CD8-positive, alpha-beta memory T cell (primary cell): ENCODE data around the gene THBS2. TPM values are rescaled to one million over a fixed set of nuclear protein-coding genes. Genes with fewer than 3 reads are reported as not detected.
A peak's percentile ranks its signal among the peaks of the same experiment; 100 is the strongest.

ENCODE experiments used
- CTCF ChIA-PET: fragments of 350-600 bp; sonication (Branson Sonifier 250); formaldehyde crosslinking; loops from one replicate; lab custom pipeline; 2021; ENCODE audit warnings: antibody characterized with exemption; lab: Charles Lee
- POLR2A ChIA-PET: fragments of 350-600 bp; sonication (Branson Sonifier 250); formaldehyde crosslinking; loops from one replicate; lab custom pipeline; 2021; ENCODE audit warnings: antibody characterized with exemption; lab: Charles Lee
- DNase-seq, 5 donors: peaks; one replicate each; pipeline versions ENCODE4 v3.0.0 to v3.0.0-alpha.2; 2020 to 2022; ENCODE audit warnings: mixed read lengths in 1 of 5
- H3K27ac ChIP-seq: one replicate; pipeline ENCODE4 v1.7.0; 2013; ENCODE audit warnings: low read depth, mild to moderate bottlenecking, low read length, moderate library complexity
- H3K27me3 ChIP-seq: 2 replicates; pipeline ENCODE4 v1.7.0; 2013; ENCODE audit warnings: low read length, mild to moderate bottlenecking; ENCODE audit not compliant: insufficient read depth, poor library complexity, severe bottlenecking
- H3K36me3 ChIP-seq: 2 replicates; pipeline ENCODE4 v1.7.0; 2013; ENCODE audit warnings: mild to moderate bottlenecking, low read length, moderate library complexity; ENCODE audit not compliant: insufficient read depth
- H3K4me1 ChIP-seq: 2 replicates; pipeline ENCODE4 v1.7.0; 2013; ENCODE audit warnings: mild to moderate bottlenecking, low read length, moderate library complexity; ENCODE audit not compliant: insufficient read depth
- H3K4me3 ChIP-seq: 2 replicates; pipeline ENCODE4 v1.7.0; 2013; ENCODE audit warnings: mild to moderate bottlenecking, low read length
- H3K9me3 ChIP-seq: 2 replicates; pipeline ENCODE4 v1.7.0; 2013; ENCODE audit warnings: mild to moderate bottlenecking, low read length
- H3K27ac Mint-ChIP-seq, 8 donors: one replicate each; pipeline ENCODE4 v1.8.0; 2020 to 2021; ENCODE audit warnings: mixed read lengths in 8 of 8, mild to moderate bottlenecking in 6 of 8, inconsistent platforms in 3 of 8, moderate library complexity in 3 of 8
- H3K27me3 Mint-ChIP-seq, 2 donors: one replicate each; pipeline ENCODE4 v1.8.0; 2020 to 2021; ENCODE audit warnings: mixed read lengths in 2 of 2, mild to moderate bottlenecking in 1 of 2, moderate library complexity in 1 of 2
- H3K36me3 Mint-ChIP-seq, 3 donors: one replicate each; pipeline ENCODE4 v1.8.0; 2020 to 2021; ENCODE audit warnings: mixed read lengths in 3 of 3, inconsistent platforms in 1 of 3, mild to moderate bottlenecking in 1 of 3
- H3K4me1 Mint-ChIP-seq, 3 donors: one replicate each; pipeline ENCODE4 v1.8.0; 2020 to 2021; ENCODE audit warnings: mixed read lengths in 3 of 3, inconsistent platforms in 1 of 3, mild to moderate bottlenecking in 1 of 3
- H3K4me3 Mint-ChIP-seq, 7 donors: one replicate each; pipeline ENCODE4 v1.8.0; 2020 to 2021; ENCODE audit warnings: mixed read lengths in 7 of 7, mild to moderate bottlenecking in 6 of 7, moderate library complexity in 4 of 7, inconsistent platforms in 2 of 7
- H3K9me3 Mint-ChIP-seq, 5 donors: one replicate each; pipeline ENCODE4 v1.8.0; 2020 to 2022; ENCODE audit warnings: mixed read lengths in 5 of 5, mild to moderate bottlenecking in 3 of 5, moderate library complexity in 2 of 5, inconsistent platforms in 1 of 5
- polyA plus RNA-seq: library from polyadenylated mRNA; unstranded; fragments of 300-500 nt; fragmentation: Illumina TruSeq; gene quantifications from one replicate; pipeline ENCODE4 v1.2.3, GENCODE V29; 2021
- total RNA-seq, 2 experiments: library from RNA; stranded (reverse); gene quantifications; one replicate each; pipeline ENCODE4 v1.2.3, GENCODE V29; 2021

The THBS2 gene
- total and polyA plus RNA-seq, 3 experiments from 2014 or later: 0.03 TPM; not detected in 2

DNA sequence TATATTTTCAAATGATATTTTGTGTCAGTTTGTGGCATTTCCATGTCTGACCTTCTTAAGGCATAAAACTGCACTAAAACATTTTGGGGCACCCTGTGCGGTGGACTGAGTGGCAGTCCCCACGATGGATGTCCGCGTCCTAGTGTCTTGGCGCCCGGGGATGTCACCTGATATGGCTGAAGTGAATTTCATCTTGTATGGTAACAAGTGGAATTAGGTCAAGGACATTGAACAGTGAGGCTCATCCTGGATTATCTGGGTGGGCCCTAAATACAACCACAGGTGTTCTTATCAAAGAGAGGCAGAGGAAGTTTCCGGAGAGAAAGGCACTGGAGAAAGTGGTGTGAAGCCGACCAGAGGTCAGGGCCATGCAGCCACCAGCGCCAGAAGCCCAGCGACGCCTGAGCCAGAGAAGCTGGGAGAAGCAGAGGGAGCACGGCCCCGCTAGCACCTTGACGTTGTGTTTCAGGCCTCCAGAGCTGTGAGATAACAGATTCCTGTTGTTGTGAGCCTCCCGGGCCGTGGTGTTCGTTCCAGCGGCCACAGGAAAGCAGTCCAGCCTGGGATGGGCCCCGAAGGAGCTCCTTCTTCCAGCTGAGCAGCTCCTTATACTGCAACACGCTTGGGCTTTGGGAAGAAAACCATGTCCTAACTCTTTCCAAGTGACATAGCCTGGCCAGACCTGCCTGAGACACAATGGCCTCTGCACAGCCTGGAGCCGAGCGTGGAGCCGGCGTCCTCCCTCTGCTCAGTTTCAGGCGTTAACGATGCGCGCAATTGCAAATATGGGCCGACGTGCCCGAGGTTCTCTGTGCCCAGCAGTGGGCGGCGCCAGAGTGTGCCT is 22.5 kb downstream of the THBS2 start:
- H3K36me3 Mint-ChIP-seq: no peaks in the 10 kb centered on the region
- no peaks in the 10 kb centered on the region for H3K4me1 Mint-ChIP-seq
- Histone ChIP-seq H3K27ac (no peak overlapping the region), H3K36me3 (no peaks in the 10 kb centered on the region), H3K4me1 (no peaks in the 10 kb centered on the region), H3K4me3 (no peak overlapping the region), H3K27me3 (no peaks in the 10 kb centered on the region), H3K9me3 (no peaks in the 10 kb centered on the region)
- DNase-seq: no peak
- CTCF ChIA-PET: no interaction called here
- H3K9me3 Mint-ChIP-seq: peaks cover 0 to 6% (median 4%) of the 10 kb centered on the region in 5 donors
- no peak overlapping the region for H3K27ac Mint-ChIP-seq
- POLR2A ChIA-PET: no interaction called here
- no peak overlapping the region for H3K4me3 Mint-ChIP-seq
- peaks cover 6% of the 10 kb centered on the region in 2 donors for H3K27me3 Mint-ChIP-seq

DNA sequence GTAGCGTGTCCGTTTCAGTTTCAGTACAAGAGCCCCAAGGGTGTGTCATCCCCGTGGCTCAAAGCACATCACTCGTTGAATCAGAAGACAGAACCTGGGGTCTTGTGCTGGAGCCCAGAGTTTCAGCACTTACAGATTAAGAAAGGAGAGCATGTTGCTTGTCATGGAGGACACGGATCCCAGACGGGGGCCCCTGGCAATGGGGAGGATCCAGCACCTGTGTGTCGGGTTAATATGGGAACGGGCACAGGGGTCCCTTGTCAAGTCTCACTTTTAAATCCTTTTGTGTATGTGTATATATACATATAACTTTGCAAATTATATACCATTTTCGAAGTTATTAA is 23.4 kb downstream of the THBS2 start:
- no peak for DNase-seq
- peaks cover 0 to 5% (median 3%) of the 10 kb centered on the region in 5 donors for H3K9me3 Mint-ChIP-seq
- ChIA-PET CTCF (no interaction called here), POLR2A (no interaction called here)
- H3K4me1 Mint-ChIP-seq: no peaks in the 10 kb centered on the region
- peak overlapping the region in 1 of 8 donors; percentile 61 for H3K27ac Mint-ChIP-seq
- no peaks in the 10 kb centered on the region for H3K36me3 Mint-ChIP-seq
- Histone ChIP-seq H3K27me3 (no peaks in the 10 kb centered on the region), H3K27ac (no peak overlapping the region), H3K4me3 (no peak overlapping the region), H3K36me3 (no peaks in the 10 kb centered on the region), H3K9me3 (no peaks in the 10 kb centered on the region), H3K4me1 (no peaks in the 10 kb centered on the region)
- peaks cover 6 to 10% of the 10 kb centered on the region in 2 donors for H3K27me3 Mint-ChIP-seq
- H3K4me3 Mint-ChIP-seq: no peak overlapping the region

DNA sequence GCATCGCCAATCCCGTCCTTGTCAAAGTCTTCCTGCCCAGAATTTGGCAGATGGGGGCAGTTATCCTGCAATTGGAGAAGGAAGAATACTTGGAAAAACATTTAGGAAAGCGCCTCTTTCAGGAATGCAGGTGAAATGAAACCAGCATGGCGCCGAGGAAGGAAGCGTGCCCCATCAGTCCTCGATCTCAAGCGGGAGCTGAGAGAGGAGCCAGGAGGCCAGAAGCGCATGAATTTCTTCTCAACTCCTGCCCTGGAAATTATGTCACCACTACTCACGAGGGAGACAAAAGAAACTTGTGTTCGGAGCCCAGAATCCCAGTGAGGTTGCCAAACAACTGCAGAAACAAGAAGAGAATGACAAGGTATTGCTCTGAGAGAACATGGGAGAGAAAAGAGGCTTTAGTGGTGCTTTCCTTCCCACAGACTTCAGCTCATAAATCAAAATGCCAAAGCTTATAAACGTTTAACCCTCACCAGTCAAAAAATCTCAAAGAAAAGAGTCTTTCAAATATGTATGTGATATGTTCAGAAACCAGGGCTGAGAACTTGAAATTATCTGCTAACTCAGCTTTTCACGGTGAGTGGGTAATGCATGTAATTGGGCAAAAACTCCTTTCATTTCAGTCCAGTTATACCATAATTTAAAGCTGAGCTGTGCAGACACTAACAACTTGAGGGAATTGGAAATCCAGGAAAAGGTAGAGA is 23.9 kb downstream of the THBS2 start:
- peaks cover 0 to 5% (median 2%) of the 10 kb centered on the region in 5 donors for H3K9me3 Mint-ChIP-seq
- POLR2A ChIA-PET: no interaction called here
- no peak for DNase-seq

DNA sequence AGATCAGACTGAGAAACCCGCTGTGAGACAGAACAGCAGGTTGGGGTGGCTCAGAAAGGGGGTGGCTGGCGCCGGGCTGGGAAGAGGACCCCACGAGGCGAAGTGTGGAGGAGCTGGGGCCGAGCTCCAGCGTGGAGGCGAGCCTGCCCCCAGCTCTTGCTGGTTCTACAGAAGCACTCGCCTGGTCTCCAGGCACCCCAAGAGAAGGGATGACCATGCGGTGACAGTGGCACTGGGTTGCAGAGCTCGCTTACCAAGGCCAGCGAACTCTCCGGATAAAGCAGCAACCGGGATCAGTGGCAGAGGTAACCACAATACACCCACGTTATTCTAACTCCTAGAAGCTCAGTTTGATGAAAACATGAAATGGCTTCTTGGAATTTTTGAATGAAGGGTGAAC is 26.5 kb downstream of the THBS2 start:
- Mint-ChIP-seq H3K4me1 (no peaks in the 10 kb centered on the region), H3K27me3 (peaks cover 6 to 18% of the 10 kb centered on the region in 2 donors), H3K9me3 (peaks cover 0 to 2% (median 0%) of the 10 kb centered on the region in 5 donors), H3K4me3 (no peak overlapping the region), H3K36me3 (no peaks in the 10 kb centered on the region), H3K27ac (no peak overlapping the region)
- H3K27ac ChIP-seq: no peak overlapping the region
- no peak for DNase-seq
- H3K4me3 ChIP-seq: no peak overlapping the region
- H3K9me3 ChIP-seq: no peaks in the 10 kb centered on the region
- no peaks in the 10 kb centered on the region for H3K27me3 ChIP-seq
- no peaks in the 10 kb centered on the region for H3K36me3 ChIP-seq
- POLR2A ChIA-PET: no interaction called here
- H3K4me1 ChIP-seq: no peaks in the 10 kb centered on the region
- CTCF ChIA-PET: no interaction called here

More for the DNA sequence above, 23.9 kb downstream of the THBS2 start:
- CTCF ChIA-PET: no interaction called here
- Mint-ChIP-seq H3K27me3 (peaks cover 6 to 14% of the 10 kb centered on the region in 2 donors), H3K36me3 (no peaks in the 10 kb centered on the region), H3K4me1 (no peaks in the 10 kb centered on the region), H3K4me3 (no peak overlapping the region), H3K27ac (no peak overlapping the region)
- Histone ChIP-seq H3K36me3 (no peaks in the 10 kb centered on the region), H3K4me3 (no peak overlapping the region), H3K4me1 (no peaks in the 10 kb centered on the region), H3K27me3 (no peaks in the 10 kb centered on the region), H3K27ac (no peak overlapping the region), H3K9me3 (no peaks in the 10 kb centered on the region)

DNA sequence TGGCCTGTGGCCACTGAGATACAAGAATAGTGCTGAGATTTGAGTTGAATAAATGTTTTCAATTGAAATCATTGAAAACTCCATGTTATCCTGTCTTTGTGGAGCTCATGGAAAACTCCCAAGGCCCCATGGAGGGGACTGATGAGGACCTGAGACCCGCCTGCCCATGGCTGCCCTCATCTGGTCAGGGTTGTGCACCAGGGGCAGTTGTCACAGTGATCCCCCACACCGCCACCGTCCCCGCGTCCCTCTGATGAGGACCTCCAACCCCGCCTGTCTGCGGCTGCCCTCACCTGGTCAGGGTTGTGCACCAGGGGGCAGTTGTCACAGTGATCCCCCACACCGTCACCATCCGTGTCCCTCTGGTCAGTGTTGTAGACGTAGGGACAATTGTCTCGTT is 27.8 kb downstream of the THBS2 start:
- Mint-ChIP-seq H3K36me3 (no peaks in the 10 kb centered on the region), H3K9me3 (peaks cover 0 to 2% (median 0%) of the 10 kb centered on the region in 5 donors), H3K4me3 (no peak overlapping the region), H3K27ac (no peak overlapping the region), H3K4me1 (no peaks in the 10 kb centered on the region), H3K27me3 (peaks cover 6 to 18% of the 10 kb centered on the region in 2 donors)
- CTCF ChIA-PET: no interaction called here
- DNase-seq: no peak
- Histone ChIP-seq H3K27ac (no peak overlapping the region), H3K27me3 (no peaks in the 10 kb centered on the region), H3K4me1 (no peaks in the 10 kb centered on the region), H3K4me3 (no peak overlapping the region), H3K36me3 (no peaks in the 10 kb centered on the region), H3K9me3 (no peaks in the 10 kb centered on the region)
- POLR2A ChIA-PET: no interaction called here

DNA sequence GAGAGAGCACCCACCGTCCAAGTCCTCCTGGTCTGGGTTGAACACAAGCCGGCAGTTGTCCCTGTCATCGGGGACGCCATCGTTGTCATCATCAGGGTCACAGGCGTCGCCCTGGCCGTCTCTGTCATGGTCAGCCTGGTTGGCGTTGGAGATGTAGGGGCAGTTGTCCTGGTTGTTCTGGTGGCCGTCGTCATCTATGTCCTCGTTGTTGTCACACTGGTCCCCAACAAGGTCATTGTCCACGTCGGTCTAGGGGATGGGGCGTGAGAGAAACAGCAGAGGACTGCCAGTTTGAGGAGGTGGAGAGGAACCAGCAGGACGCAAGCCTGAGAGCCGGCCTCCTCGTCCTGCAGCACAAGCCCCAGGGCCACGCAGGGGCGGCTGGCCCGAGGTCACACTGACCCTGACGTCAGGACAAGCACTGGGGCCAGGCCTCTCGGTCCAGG is 28.5 kb downstream of the THBS2 start:
- no peak overlapping the region for H3K27ac Mint-ChIP-seq
- Histone ChIP-seq H3K4me3 (no peak overlapping the region), H3K4me1 (no peaks in the 10 kb centered on the region), H3K27ac (no peak overlapping the region), H3K9me3 (no peaks in the 10 kb centered on the region), H3K27me3 (no peaks in the 10 kb centered on the region), H3K36me3 (no peaks in the 10 kb centered on the region)
- no peaks in the 10 kb centered on the region for H3K36me3 Mint-ChIP-seq
- peaks cover 4 to 18% of the 10 kb centered on the region in 2 donors for H3K27me3 Mint-ChIP-seq
- H3K9me3 Mint-ChIP-seq: peaks cover 0 to 2% (median 0%) of the 10 kb centered on the region in 5 donors
- CTCF ChIA-PET: no interaction called here
- H3K4me3 Mint-ChIP-seq: no peak overlapping the region
- no peaks in the 10 kb centered on the region for H3K4me1 Mint-ChIP-seq
- no peak for DNase-seq
- POLR2A ChIA-PET: no interaction called here

DNA sequence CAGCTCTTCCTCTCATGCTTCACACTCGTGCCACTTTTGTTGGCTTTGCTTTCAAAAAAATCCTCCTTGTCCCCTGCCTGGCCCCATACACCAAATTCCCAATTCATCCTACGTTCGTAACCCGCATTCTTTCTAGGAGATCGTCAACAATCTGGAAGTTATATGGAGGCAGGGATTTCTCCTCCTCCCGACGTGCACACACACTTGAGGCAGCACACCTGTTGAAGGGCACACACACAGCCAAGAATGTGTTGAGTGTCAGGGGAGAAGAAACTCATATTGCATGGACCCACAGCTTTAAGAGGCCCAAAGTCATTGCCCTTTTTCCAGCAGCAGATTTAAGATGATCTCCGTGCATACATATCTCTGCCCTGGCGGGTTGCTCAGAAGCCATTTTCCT is 28.9 kb downstream of the THBS2 start:
- Histone ChIP-seq H3K4me1 (no peaks in the 10 kb centered on the region), H3K36me3 (no peaks in the 10 kb centered on the region), H3K27me3 (no peaks in the 10 kb centered on the region), H3K4me3 (no peak overlapping the region), H3K27ac (no peak overlapping the region), H3K9me3 (no peaks in the 10 kb centered on the region)
- Mint-ChIP-seq H3K27ac (no peak overlapping the region), H3K4me3 (no peak overlapping the region), H3K4me1 (no peaks in the 10 kb centered on the region), H3K27me3 (peaks cover 4 to 18% of the 10 kb centered on the region in 2 donors), H3K9me3 (peaks cover 0 to 2% (median 0%) of the 10 kb centered on the region in 5 donors), H3K36me3 (no peaks in the 10 kb centered on the region)
- CTCF ChIA-PET: no interaction called here
- POLR2A ChIA-PET: no interaction called here
- no peak for DNase-seq

DNA sequence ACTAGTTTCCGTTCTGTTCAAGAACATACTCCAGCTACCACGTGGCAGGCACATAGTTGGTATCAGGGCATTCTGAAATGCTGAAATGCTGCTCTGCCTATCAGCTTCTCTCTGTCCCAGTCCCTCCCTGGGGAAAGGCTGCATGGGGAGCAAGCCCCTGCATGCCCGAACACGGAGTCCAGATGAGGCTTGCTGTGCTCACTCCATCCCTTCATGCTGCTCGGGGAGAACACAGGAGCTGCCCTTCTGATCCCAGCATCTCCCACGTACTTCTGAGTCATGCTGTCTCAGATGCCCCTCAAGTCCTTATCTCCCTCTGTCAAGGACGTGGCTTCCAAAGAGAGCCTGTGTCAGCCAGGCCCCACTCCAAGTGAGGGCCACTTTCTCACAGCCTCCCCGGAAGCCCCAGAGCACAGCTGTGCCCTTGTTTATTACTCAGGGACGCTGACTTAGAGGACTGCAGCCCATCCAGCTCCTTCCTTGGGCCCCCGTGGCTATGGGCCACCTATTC is 29.4 kb downstream of the THBS2 start:
- Histone ChIP-seq H3K27ac (no peak overlapping the region), H3K27me3 (no peaks in the 10 kb centered on the region), H3K9me3 (no peaks in the 10 kb centered on the region), H3K4me3 (no peak overlapping the region), H3K36me3 (no peaks in the 10 kb centered on the region), H3K4me1 (no peaks in the 10 kb centered on the region)
- Mint-ChIP-seq H3K36me3 (no peaks in the 10 kb centered on the region), H3K27ac (no peak overlapping the region), H3K9me3 (peaks cover 0 to 2% (median 0%) of the 10 kb centered on the region in 5 donors), H3K4me3 (no peak overlapping the region), H3K27me3 (peaks cover 4 to 18% of the 10 kb centered on the region in 2 donors), H3K4me1 (no peaks in the 10 kb centered on the region)
- CTCF ChIA-PET: no interaction called here
- no peak for DNase-seq
- POLR2A ChIA-PET: no interaction called here
